ENCODE results near the gene ABHD6. TPM values are rescaled to one million over a fixed set of nuclear protein-coding genes. Genes with fewer than 3 reads are reported as not detected.

The ABHD6 gene
- total RNA-seq, 4 donors from 2014 or later: 18.8 to 29.7 (median 19.5) TPM

DNA sequence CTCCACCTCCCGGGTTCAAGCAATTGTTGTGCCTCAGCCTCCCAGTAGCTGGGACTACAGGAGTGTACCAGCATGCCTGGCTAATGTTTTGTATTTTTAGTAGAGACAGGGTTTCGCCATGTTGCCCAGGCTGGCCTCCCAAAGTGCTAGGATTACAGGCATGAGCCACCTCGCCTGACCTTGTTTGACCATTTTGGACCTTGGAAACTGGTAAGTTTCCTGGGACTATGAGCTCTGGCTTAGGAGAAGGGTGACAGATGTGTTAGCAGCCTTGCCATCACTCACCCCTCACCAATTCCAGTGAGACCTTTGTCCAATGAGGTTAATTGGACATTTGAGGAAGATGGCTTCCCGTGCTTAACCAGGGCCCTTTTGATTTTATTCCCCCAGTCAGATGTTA, 46.7 kb upstream of the ABHD6 start:
- no peaks in the 10 kb centered on the region for H3K9me3 ChIP-seq
- DNase-seq (ENCODE audit: low spot score in 2 of 2): no peak
- H3K4me1 ChIP-seq: peaks cover 0 to 5% (median 0%) of the 10 kb centered on the region in 4 donors
- no peak overlapping the region for H3K4me3 ChIP-seq
- no peaks in the 10 kb centered on the region for H3K27me3 ChIP-seq
- WGBS, 2 donors: 82 to 92% methylated on average over 4 of the region's 4 CpGs
- TF ChIP-seq, protein P1, sequence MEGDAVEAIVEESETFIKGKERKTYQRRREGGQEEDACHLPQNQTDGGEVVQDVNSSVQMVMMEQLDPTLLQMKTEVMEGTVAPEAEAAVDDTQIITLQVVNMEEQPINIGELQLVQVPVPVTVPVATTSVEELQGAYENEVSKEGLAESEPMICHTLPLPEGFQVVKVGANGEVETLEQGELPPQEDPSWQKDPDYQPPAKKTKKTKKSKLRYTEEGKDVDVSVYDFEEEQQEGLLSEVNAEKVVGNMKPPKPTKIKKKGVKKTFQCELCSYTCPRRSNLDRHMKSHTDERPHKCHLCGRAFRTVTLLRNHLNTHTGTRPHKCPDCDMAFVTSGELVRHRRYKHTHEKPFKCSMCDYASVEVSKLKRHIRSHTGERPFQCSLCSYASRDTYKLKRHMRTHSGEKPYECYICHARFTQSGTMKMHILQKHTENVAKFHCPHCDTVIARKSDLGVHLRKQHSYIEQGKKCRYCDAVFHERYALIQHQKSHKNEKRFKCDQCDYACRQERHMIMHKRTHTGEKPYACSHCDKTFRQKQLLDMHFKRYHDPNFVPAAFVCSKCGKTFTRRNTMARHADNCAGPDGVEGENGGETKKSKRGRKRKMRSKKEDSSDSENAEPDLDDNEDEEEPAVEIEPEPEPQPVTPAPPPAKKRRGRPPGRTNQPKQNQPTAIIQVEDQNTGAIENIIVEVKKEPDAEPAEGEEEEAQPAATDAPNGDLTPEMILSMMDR (IDR thresholded peaks at IDR 0.05): no peak
- TF ChIP-seq EP300 (IDR thresholded peaks at IDR 0.05) (no peak), POLR2A (IDR thresholded peaks at IDR 0.05) (no peak)
- H3K36me3 ChIP-seq: no peaks in the 10 kb centered on the region
- no peak overlapping the region for H3K27ac ChIP-seq

DNA sequence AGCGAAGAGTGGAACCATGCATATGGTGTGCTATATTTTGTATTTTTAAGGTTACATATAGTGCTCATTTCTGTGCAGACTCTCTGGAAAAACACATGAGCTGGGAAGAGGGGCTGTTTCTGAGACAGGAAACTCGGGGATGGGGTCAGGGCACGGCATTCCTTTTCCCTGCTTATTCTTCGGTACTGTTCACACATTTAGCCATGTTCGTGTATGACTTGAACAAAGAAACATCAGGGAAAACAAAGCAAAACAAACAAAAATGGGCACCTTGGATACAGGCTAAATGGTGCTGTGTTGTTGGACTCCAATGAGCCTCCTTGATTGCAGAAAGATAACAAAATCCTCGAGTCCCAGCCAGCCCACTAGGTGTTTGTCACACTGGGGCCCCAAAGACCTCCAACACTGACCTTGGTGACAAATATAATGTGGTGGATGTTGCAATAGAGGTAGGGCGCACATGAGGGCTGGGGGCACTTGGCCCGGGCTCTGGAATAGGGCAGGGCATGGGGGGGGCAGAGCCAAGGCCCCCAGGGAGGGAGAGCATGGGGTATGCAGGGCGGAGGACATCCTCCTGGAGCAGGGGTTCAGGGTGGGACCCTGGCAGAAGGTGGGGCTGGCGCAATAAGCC, 46.1 kb upstream of the ABHD6 start:
- H3K27ac ChIP-seq: no peak overlapping the region
- H3K27me3 ChIP-seq: no peaks in the 10 kb centered on the region
- WGBS, 2 donors: 65% methylated on average over 10 of the region's 10 CpGs
- H3K4me1 ChIP-seq: peaks cover 0 to 5% (median 0%) of the 10 kb centered on the region in 4 donors
- no peak for DNase-seq (ENCODE audit: low spot score in 2 of 2)
- no peaks in the 10 kb centered on the region for H3K9me3 ChIP-seq
- no peak overlapping the region for H3K4me3 ChIP-seq
- H3K36me3 ChIP-seq: no peaks in the 10 kb centered on the region
- TF ChIP-seq EP300 (IDR thresholded peaks at IDR 0.05) (no peak), POLR2A (IDR thresholded peaks at IDR 0.05) (no peak)
- TF ChIP-seq, protein P1 (IDR thresholded peaks at IDR 0.05): no peak

GRCh38 chr3:58192069-58192468, 45.5 kb upstream of the ABHD6 start:
- Histone ChIP-seq H3K4me1 (peaks cover 0 to 5% (median 0%) of the 10 kb centered on the region in 4 donors), H3K9me3 (no peaks in the 10 kb centered on the region), H3K27me3 (no peaks in the 10 kb centered on the region), H3K27ac (no peak overlapping the region), H3K36me3 (no peaks in the 10 kb centered on the region), H3K4me3 (no peak overlapping the region)
- DNase-seq (ENCODE audit: low spot score in 2 of 2): no peak
- TF ChIP-seq, protein P1 (IDR thresholded peaks at IDR 0.05): no peak
- TF ChIP-seq EP300 (IDR thresholded peaks at IDR 0.05): no peak
- no peak for TF ChIP-seq POLR2A (IDR thresholded peaks at IDR 0.05)
- WGBS, 2 donors: 67 to 70% methylated on average over 5 of the region's 5 CpGs

GRCh38 chr3:58193682-58194407, 43.7 kb upstream of the ABHD6 start:
- peaks cover 0 to 9% (median 0%) of the 10 kb centered on the region in 4 donors for H3K4me1 ChIP-seq
- no peaks in the 10 kb centered on the region for H3K9me3 ChIP-seq
- DNase-seq (ENCODE audit: low spot score in 2 of 2): no peak
- no peak overlapping the region for H3K4me3 ChIP-seq
- no peaks in the 10 kb centered on the region for H3K36me3 ChIP-seq
- TF ChIP-seq POLR2A (IDR thresholded peaks at IDR 0.05): no peak
- TF ChIP-seq, protein P1 (IDR thresholded peaks at IDR 0.05): no peak
- TF ChIP-seq EP300 (IDR thresholded peaks at IDR 0.05): no peak
- no peaks in the 10 kb centered on the region for H3K27me3 ChIP-seq
- 93 to 94% methylated on average over 12 of the region's 12 CpGs for WGBS, 2 donors
- no peak overlapping the region for H3K27ac ChIP-seq

DNA sequence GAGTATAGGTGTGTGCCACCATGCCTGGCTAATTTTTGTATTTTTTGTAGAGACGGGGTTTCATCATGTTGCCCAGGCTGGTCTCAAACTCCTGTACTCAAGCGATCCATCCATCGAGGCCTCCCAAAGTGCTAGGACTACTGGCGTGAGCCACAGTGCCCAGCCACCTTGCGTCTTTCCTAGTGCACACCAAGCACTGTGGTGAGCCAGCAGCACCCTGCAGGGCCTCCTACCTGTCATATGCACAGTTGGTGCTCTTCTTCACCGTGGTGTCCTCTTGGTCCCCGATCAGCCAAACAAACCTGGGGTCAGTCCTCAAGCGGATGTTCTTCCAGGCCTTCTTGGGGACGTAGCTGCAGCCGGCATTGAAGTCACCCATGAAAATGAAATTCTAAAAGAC, 40.0 kb upstream of the ABHD6 start:
- 90 to 93% methylated on average over 10 of the region's 10 CpGs for WGBS, 2 donors
- H3K4me3 ChIP-seq: no peak overlapping the region
- TF ChIP-seq, protein P1 (IDR thresholded peaks at IDR 0.05): no peak
- no peak for TF ChIP-seq POLR2A (IDR thresholded peaks at IDR 0.05)
- TF ChIP-seq EP300 (IDR thresholded peaks at IDR 0.05): no peak
- no peak for DNase-seq (ENCODE audit: low spot score in 2 of 2)
- H3K27ac ChIP-seq: peak overlapping the region in 1 of 4 donors; percentile 83
- H3K4me1 ChIP-seq: peaks cover 0 to 22% (median 0%) of the 10 kb centered on the region in 4 donors
- H3K9me3 ChIP-seq: no peaks in the 10 kb centered on the region
- no peaks in the 10 kb centered on the region for H3K27me3 ChIP-seq
- no peaks in the 10 kb centered on the region for H3K36me3 ChIP-seq

Measured in tibial nerve (tissue), 4 donors.